HepG2 (cell line): ENCODE measurements around the gene ZNF485. TPM values are rescaled to one million over a fixed set of nuclear protein-coding genes. Genes with fewer than 3 reads are reported as not detected.

Experiments used
- ARID3A ChIP-seq: IDR thresholded peaks from 2 replicates; pipeline ENCODE4 v1.6.1; 2012; ENCODE audit warnings: low read depth, low read length, improper control_type of control experiment
- CHCHD3 ChIP-seq: sonication (generic); formaldehyde crosslinking; IDR thresholded peaks from 2 replicates; pipeline ENCODE4 v1.8.0; 2022; ENCODE audit warnings: mild to moderate bottlenecking, missing genetic modification reagents, moderate library complexity
- DBP ChIP-seq: sonication (generic); formaldehyde crosslinking; IDR thresholded peaks from 2 replicates; pipeline ENCODE4 v1.4.0; 2020; ENCODE audit warnings: missing genetic modification reagents; ENCODE audit errors: not compliant biosample characterization
- EED ChIP-seq: sonication (generic); formaldehyde crosslinking; IDR thresholded peaks from 2 replicates; pipeline ENCODE4 v1.5.0; 2020; ENCODE audit warnings: mild to moderate bottlenecking, missing genetic modification reagents
- HMG20B ChIP-seq: conservative IDR thresholded peaks from 2 replicates; pipeline ENCODE4 v1.6.1; 2016; ENCODE audit warnings: missing genetic modification reagents, missing compliant biosample characterization
- NFE2L1 ChIP-seq: sonication (generic); formaldehyde crosslinking; IDR thresholded peaks from 2 replicates; pipeline ENCODE4 v1.4.0; 2020; ENCODE audit warnings: missing genetic modification reagents, mild to moderate bottlenecking, borderline replicate concordance
- NKX3-1 ChIP-seq: sonication (generic); formaldehyde crosslinking; IDR thresholded peaks from 2 replicates; pipeline ENCODE4 v1.5.0; 2020; ENCODE audit warnings: missing genetic modification reagents
- RBAK ChIP-seq: sonication (generic); formaldehyde crosslinking; IDR thresholded peaks from 2 replicates; pipeline ENCODE4 v1.5.1; 2020; ENCODE audit warnings: mild to moderate bottlenecking, missing genetic modification reagents
- RBM22 ChIP-seq: fragments of 200-400 bp; formaldehyde crosslinking; optimal IDR thresholded peaks from 2 replicates; pipeline ENCODE3; 2017; ENCODE audit warnings: mild to moderate bottlenecking, low read length, moderate library complexity
- SKI ChIP-seq: fragments of 450-650 bp; IDR thresholded peaks from one replicate; pipeline ENCODE4 v1.6.1; 2018; ENCODE audit warnings: mild to moderate bottlenecking; ENCODE audit not compliant: partially characterized antibody
- SNAPC2 ChIP-seq: sonication (generic); formaldehyde crosslinking; IDR thresholded peaks from 2 replicates; pipeline ENCODE4 v1.8.1; 2022; ENCODE audit warnings: mild to moderate bottlenecking, missing genetic modification reagents
- SP5 ChIP-seq: IDR thresholded peaks from 2 replicates; pipeline ENCODE4 v1.6.1; 2016; ENCODE audit warnings: low read depth, borderline replicate concordance
- TOE1 ChIP-seq: sonication (generic); formaldehyde crosslinking; IDR thresholded peaks from 2 replicates; pipeline ENCODE4 v1.4.0; 2020; ENCODE audit warnings: mild to moderate bottlenecking, missing genetic modification reagents
- TRIM24 ChIP-seq: sonication (generic); formaldehyde crosslinking; IDR thresholded peaks from 2 replicates; pipeline ENCODE4 v1.8.0; 2022; ENCODE audit warnings: mild to moderate bottlenecking, missing genetic modification reagents
- ZBTB25 ChIP-seq: IDR thresholded peaks from 2 replicates; pipeline ENCODE4 v1.6.1; 2018; ENCODE audit warnings: missing genetic modification reagents
- ZEB1 ChIP-seq: IDR thresholded peaks from 2 replicates; pipeline ENCODE4 v1.6.1; 2012; ENCODE audit warnings: mild to moderate bottlenecking, low read depth, inconsistent platforms; ENCODE audit not compliant: insufficient replicate concordance
- ZFP37 ChIP-seq: sonication (generic); formaldehyde crosslinking; IDR thresholded peaks from 2 replicates; pipeline ENCODE4 v1.4.0; 2020; ENCODE audit warnings: missing genetic modification reagents, borderline replicate concordance
- ZNF280B ChIP-seq: sonication (generic); formaldehyde crosslinking; IDR thresholded peaks from 2 replicates; pipeline ENCODE4 v1.5.0; 2020; ENCODE audit warnings: missing genetic modification reagents, mild to moderate bottlenecking, borderline replicate concordance
- ZNF468 ChIP-seq: sonication (generic); formaldehyde crosslinking; IDR thresholded peaks from 2 replicates; pipeline ENCODE4 v1.8.0; 2022; ENCODE audit warnings: mild to moderate bottlenecking, moderate library complexity, missing genetic modification reagents
- ZNF746 ChIP-seq: sonication (generic); formaldehyde crosslinking; IDR thresholded peaks from 2 replicates; pipeline ENCODE4 v1.8.0; 2022; ENCODE audit warnings: mild to moderate bottlenecking, missing genetic modification reagents
- ZNF770 ChIP-seq: sonication (generic); formaldehyde crosslinking; IDR thresholded peaks from 2 replicates; pipeline ENCODE4 v1.5.0; 2020; ENCODE audit warnings: mild to moderate bottlenecking, missing genetic modification reagents
- ZNF772 ChIP-seq: sonication (generic); formaldehyde crosslinking; IDR thresholded peaks from 2 replicates; pipeline ENCODE4 v1.5.0; 2020; ENCODE audit warnings: mild to moderate bottlenecking, missing genetic modification reagents
- polyA plus RNA-seq, 8 experiments: library from polyadenylated mRNA; depleted of rRNA in 3 of 8; stranded (reverse) in 7 of 8; unstranded in 1 of 8; fragments of >200 nt; fragmentation: Illumina TruSeq in 4 of 8; extraction: Trizol in 4 of 8; gene quantifications; 2 replicates each; pipeline versions ENCODE4 v1.2.1 to v1.2.3, GENCODE V29; 2011 to 2016; ENCODE audit warnings: low read depth in 4 of 8, missing spikeins in 1 of 8, mixed read lengths in 1 of 8; ENCODE audit not compliant: insufficient read depth in 1 of 8
- total RNA-seq, 5 experiments: library from RNA; depleted of rRNA; stranded (reverse); fragments of >200 nt; fragmentation: Illumina TruSeq; extraction: Trizol; gene quantifications; 2 replicates each; pipeline ENCODE4 v1.2.3, GENCODE V29; 2016; ENCODE audit warnings: low read depth in 1 of 5

The ZNF485 gene
- total and polyA plus RNA-seq, 2 of the 13 experiments (the other 11 are each of a cell fraction or from before 2014, with no cell fraction given) = 1.4 to 3.3 TPM

GRCh38 chr10:43606323-43607198 is at the start of gene ZNF485 (continued):
- no peak for TF ChIP-seq ZBTB25 (CRISPR knock-in tag)
- TF ChIP-seq ZNF280B = 0 out of 2 replicates have a peak, but pooled peaks have one; percentile 33
- TF ChIP-seq DBP (CRISPR knock-in tag) = no peak
- TF ChIP-seq ZNF772 = peak; percentile 80; the same call in 1 of the 2 replicates
- no peak for TF ChIP-seq ARID3A
- TF ChIP-seq NKX3-1 = no peak
- TF ChIP-seq TOE1 (CRISPR knock-in tag) = no peak
- no peak for TF ChIP-seq CHCHD3 (CRISPR knock-in tag)
- no peak for TF ChIP-seq HMG20B (CRISPR knock-in tag)
- TF ChIP-seq ZEB1 = no peak
- no peak for TF ChIP-seq RBM22
- TF ChIP-seq SP5 (CRISPR knock-in tag) = no peak
- 0 out of 2 replicates have a peak, but pooled peaks have one; percentile 58 for TF ChIP-seq EED (CRISPR knock-in tag)
- no peak for TF ChIP-seq TRIM24 (CRISPR knock-in tag)
- TF ChIP-seq ZNF746 (CRISPR knock-in tag) = peak; percentile 48; the same call in 1 of the 2 replicates
- TF ChIP-seq SKI = no peak
- TF ChIP-seq SNAPC2 (CRISPR knock-in tag) = no peak
- peak; percentile 44; the same call in 1 of the 2 replicates for TF ChIP-seq RBAK (CRISPR knock-in tag)
- no peak for TF ChIP-seq NFE2L1 (CRISPR knock-in tag)
- TF ChIP-seq ZFP37 (CRISPR knock-in tag) = no peak
- TF ChIP-seq ZNF468 = no peak
- no peak for TF ChIP-seq ZNF770
